Measurements from ENCODE around the gene SUPT5H. TPM values are rescaled to one million over a fixed set of nuclear protein-coding genes. Genes with fewer than 3 reads are reported as not detected.

The SUPT5H gene
- total and polyA plus RNA-seq, 10 of the 15 experiments (the other 5 are each of a cell fraction or from before 2014, with no cell fraction given) = 27.2 to 194 (median 83.6) TPM

DNA sequence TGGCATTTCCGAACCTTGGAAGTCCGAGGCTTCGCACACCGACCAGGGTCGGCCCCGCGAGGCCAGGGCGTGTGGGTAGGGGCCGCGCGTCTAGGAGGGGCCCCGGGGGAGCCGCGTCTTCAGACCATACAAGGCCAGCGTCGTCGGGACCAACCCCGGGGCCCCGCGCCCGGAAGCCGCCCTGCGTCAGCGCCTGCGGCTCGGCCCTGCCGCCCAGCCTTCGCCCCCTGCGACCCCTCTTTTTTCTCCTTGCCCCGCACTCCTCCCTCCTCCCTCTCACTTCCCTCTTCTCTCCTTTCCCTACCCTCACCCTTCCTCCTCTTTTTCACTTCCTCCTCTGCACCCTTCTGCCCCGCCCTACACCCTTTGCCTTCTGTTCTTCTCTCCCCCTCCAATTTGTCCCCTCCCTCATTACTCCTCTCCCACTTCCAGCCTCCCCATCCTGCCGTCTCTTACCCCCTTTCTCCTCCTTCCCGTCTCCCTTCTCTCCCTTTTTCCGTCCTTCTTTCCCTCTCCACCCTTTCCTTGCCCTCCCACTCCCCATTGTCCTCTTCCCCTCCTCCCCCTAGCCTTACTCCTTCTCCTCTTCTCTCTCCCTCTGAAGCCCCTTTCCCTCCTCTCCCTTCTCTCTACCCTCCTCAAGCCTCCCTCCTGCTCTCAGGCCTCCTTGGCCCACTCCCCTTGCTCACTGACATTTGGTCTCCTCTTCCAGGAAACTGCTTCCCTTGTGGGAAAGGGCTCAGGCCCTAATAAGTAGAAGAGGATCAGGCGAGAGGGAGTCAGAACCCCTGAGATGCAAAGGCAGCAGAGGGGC is 35.2 kb upstream of the SUPT5H start (continued):
- TF ChIP-seq, protein P1, sequence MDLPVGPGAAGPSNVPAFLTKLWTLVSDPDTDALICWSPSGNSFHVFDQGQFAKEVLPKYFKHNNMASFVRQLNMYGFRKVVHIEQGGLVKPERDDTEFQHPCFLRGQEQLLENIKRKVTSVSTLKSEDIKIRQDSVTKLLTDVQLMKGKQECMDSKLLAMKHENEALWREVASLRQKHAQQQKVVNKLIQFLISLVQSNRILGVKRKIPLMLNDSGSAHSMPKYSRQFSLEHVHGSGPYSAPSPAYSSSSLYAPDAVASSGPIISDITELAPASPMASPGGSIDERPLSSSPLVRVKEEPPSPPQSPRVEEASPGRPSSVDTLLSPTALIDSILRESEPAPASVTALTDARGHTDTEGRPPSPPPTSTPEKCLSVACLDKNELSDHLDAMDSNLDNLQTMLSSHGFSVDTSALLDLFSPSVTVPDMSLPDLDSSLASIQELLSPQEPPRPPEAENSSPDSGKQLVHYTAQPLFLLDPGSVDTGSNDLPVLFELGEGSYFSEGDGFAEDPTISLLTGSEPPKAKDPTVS (IDR thresholded peaks at IDR 0.05; ENCODE audit: low read depth, low read length) = 0 out of 2 replicates have a peak, but pooled peaks have one; percentile 33
- TF ChIP-seq IRF5 (IDR thresholded peaks at IDR 0.05; ENCODE audit: borderline replicate concordance) (peak; percentile 69; the same call in 1 of the 2 replicates), SPI1 (IDR thresholded peaks at IDR 0.05; ENCODE audit: borderline replicate concordance, insufficient read depth, low read depth, low read length) (peak; percentile 93), GABPA (IDR thresholded peaks at IDR 0.05; ENCODE audit: low read depth) (no peak), EZH2 (IDR thresholded peaks at IDR 0.05; ENCODE audit: borderline replicate concordance, control insufficient read depth, low read depth, low read length) (no peak), ZNF207 (IDR thresholded peaks at IDR 0.05; ENCODE audit: borderline replicate concordance) (peak; percentile 66; the same call in 1 of the 2 replicates), ETV6 (conservative IDR thresholded peaks at IDR 0.05 in 1 of 2, IDR thresholded peaks at IDR 0.05 in 1 of 2; ENCODE audit: borderline replicate concordance in 1 of 2, low read depth in 1 of 2) (no peak; a peak in 2 of 4 replicates), ZNF687 (IDR thresholded peaks at IDR 0.05) (peak; percentile 85; the same call in 1 of the 2 replicates), HCFC1 (IDR thresholded peaks at IDR 0.05; ENCODE audit: low read length) (peak; percentile 23; the same call in 1 of the 2 replicates), FOXK2 (IDR thresholded peaks at IDR 0.05) (no peak), TCF7 (IDR thresholded peaks at IDR 0.05; ENCODE audit: borderline replicate concordance) (no peak), SMARCA5 (IDR thresholded peaks at IDR 0.05) (no peak), IKZF1 (conservative IDR thresholded peaks at IDR 0.05) (peak; percentile 98), SMAD1 (IDR thresholded peaks at IDR 0.05; ENCODE audit: low read depth, partially characterized antibody) (peak; percentile 96)
- TF ChIP-seq, protein P2, sequence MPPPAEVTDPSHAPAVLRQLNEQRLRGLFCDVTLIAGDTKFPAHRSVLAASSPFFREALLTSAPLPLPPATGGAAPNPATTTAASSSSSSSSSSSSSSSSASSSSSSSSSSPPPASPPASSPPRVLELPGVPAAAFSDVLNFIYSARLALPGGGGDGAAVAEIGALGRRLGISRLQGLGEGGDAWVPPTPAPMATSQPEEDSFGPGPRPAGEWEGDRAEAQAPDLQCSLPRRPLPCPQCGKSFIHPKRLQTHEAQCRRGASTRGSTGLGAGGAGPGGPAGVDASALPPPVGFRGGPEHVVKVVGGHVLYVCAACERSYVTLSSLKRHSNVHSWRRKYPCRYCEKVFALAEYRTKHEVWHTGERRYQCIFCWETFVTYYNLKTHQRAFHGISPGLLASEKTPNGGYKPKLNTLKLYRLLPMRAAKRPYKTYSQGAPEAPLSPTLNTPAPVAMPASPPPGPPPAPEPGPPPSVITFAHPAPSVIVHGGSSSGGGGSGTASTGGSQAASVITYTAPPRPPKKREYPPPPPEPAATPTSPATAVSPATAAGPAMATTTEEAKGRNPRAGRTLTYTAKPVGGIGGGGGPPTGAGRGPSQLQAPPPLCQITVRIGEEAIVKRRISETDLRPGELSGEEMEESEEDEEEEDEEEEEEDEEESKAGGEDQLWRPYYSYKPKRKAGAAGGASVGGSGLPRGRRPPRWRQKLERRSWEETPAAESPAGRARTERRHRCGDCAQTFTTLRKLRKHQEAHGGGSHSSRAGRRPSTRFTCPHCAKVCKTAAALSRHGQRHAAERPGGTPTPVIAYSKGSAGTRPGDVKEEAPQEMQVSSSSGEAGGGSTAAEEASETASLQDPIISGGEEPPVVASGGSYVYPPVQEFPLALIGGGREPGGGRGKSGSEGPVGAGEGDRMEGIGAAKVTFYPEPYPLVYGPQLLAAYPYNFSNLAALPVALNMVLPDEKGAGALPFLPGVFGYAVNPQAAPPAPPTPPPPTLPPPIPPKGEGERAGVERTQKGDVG (CRISPR knock-in tag; IDR thresholded peaks at IDR 0.05) = no peak

Measured in GM12878 (cell line).